HG03175 (cell line): ENCODE measurements around the gene LMOD1.
"Not testable (repeated sequence)": the region's sequence is repeated elsewhere in the genome, so short reads cannot be mapped to it uniquely, and the experiment has no call there.

Experiments used
- ATAC-seq: cut with Tn5 transposase; IDR thresholded peaks from one replicate; pipeline ENCODE4 v1.9.1; 2021; ENCODE audit warnings: mild to moderate bottlenecking, moderate library complexity; ENCODE audit not compliant: unreplicated experiment

The LMOD1 gene

GRCh38 chr1:201917362-201918033, 28.9 kb downstream of the LMOD1 start:
- no peak for ATAC-seq

- ATAC-seq, result no peak
Observed at GRCh38 chr1:201916649-201917249, 29.6 kb downstream of the LMOD1 start.

- ATAC-seq, result no peak
Observed at GRCh38 chr1:201914456-201915235, 31.7 kb downstream of the LMOD1 start.

GRCh38 chr1:201912832-201913231, 33.5 kb downstream of the LMOD1 start:
- ATAC-seq, result no peak

GRCh38 chr1:201911826-201912571, 34.3 kb downstream of the LMOD1 start:
- no peak for ATAC-seq

- ATAC-seq, result no peak
Observed at GRCh38 chr1:201907621-201908020, 38.7 kb downstream of the LMOD1 start.

GRCh38 chr1:201906336-201906735, 40.0 kb downstream of the LMOD1 start:
- ATAC-seq, result no peak

GRCh38 chr1:201905234-201905890, 41.0 kb downstream of the LMOD1 start:
- no peak for ATAC-seq

GRCh38 chr1:201904579-201904978, 41.8 kb downstream of the LMOD1 start:
- no peak for ATAC-seq

- ATAC-seq, result no peak
Observed at GRCh38 chr1:201903135-201903534, 43.2 kb downstream of the LMOD1 start.

GRCh38 chr1:201902198-201902597, 44.1 kb downstream of the LMOD1 start:
- ATAC-seq, result no peak

GRCh38 chr1:201901036-201901435, 45.3 kb downstream of the LMOD1 start:
- ATAC-seq, result not testable (repeated sequence)

- no peak for ATAC-seq
Observed at GRCh38 chr1:201900476-201900875, 45.9 kb downstream of the LMOD1 start.

- no peak for ATAC-seq
Observed at GRCh38 chr1:201899683-201900429, 46.5 kb downstream of the LMOD1 start.

GRCh38 chr1:201898992-201899391, 47.4 kb downstream of the LMOD1 start:
- no peak for ATAC-seq

GRCh38 chr1:201898240-201898894, 48.0 kb downstream of the LMOD1 start:
- no peak for ATAC-seq

GRCh38 chr1:201896951-201897391, 49.4 kb downstream of the LMOD1 start:
- ATAC-seq, result no peak

GRCh38 chr1:201895913-201896807, 50.2 kb downstream of the LMOD1 start:
- peak; percentile 80 for ATAC-seq
